Mucosa of rectum (tissue), 2 donors: ENCODE data around the gene TYK2.

ENCODE experiments used
- H3K27ac ChIP-seq, 2 donors: one replicate each; pipeline ENCODE4 v1.7.0; 2013; ENCODE audit warnings: inconsistent platforms in 2 of 2, low read depth in 2 of 2, low read length in 2 of 2
- H3K27me3 ChIP-seq, 2 donors: one replicate each; pipeline ENCODE4 v1.7.0; 2013; ENCODE audit warnings: low read length in 2 of 2; ENCODE audit not compliant: control insufficient read depth in 2 of 2, insufficient read depth in 2 of 2
- H3K36me3 ChIP-seq, 2 donors: one replicate each; pipeline ENCODE4 v1.7.0; 2013; ENCODE audit warnings: low read length in 2 of 2; ENCODE audit not compliant: control insufficient read depth in 2 of 2, insufficient read depth in 2 of 2
- H3K4me1 ChIP-seq, 2 donors: one replicate each; pipeline ENCODE4 v1.7.0; 2013; ENCODE audit warnings: low read length in 2 of 2, mild to moderate bottlenecking in 1 of 2; ENCODE audit not compliant: control insufficient read depth in 2 of 2, insufficient read depth in 2 of 2
- H3K4me3 ChIP-seq, 2 donors: one replicate each; pipeline ENCODE4 v1.7.0; 2013; ENCODE audit warnings: low read length in 2 of 2
- H3K9ac ChIP-seq, 2 donors: one replicate each; pipeline ENCODE4 v1.7.0; 2013; ENCODE audit warnings: low read length in 2 of 2, low read depth in 1 of 2, mild to moderate bottlenecking in 1 of 2
- H3K9me3 ChIP-seq, 2 donors: one replicate each; pipeline ENCODE4 v1.7.0; 2013; ENCODE audit warnings: low read length in 2 of 2; ENCODE audit not compliant: control insufficient read depth in 2 of 2
- donor health status: healthy.
- donor health status: Normal muscosa, but diverticular disease.

Gene TYK2

GRCh38 chr19:10380313-10381102, at the start of gene TYK2:
TSS of gene TYK2 (minus strand) at chr19:10380572. CDS start at chr19:10378406, 2,166 bp downstream.
- Histone ChIP-seq H3K4me3 (peak within 1 kb of the TSS; percentile 87 to 97), H3K9me3 (no peaks in the 10 kb centered on the region), H3K27me3 (no peaks in the 10 kb centered on the region), H3K36me3 (peaks cover 0 to 8% of the 10 kb centered on the region in 2 donors), H3K4me1 (peaks cover 10 to 12% of the 10 kb centered on the region in 2 donors), H3K27ac (peak within 1 kb of the TSS; percentile 72 to 86), H3K9ac (peak within 1 kb of the TSS; percentile 94)

DNA sequence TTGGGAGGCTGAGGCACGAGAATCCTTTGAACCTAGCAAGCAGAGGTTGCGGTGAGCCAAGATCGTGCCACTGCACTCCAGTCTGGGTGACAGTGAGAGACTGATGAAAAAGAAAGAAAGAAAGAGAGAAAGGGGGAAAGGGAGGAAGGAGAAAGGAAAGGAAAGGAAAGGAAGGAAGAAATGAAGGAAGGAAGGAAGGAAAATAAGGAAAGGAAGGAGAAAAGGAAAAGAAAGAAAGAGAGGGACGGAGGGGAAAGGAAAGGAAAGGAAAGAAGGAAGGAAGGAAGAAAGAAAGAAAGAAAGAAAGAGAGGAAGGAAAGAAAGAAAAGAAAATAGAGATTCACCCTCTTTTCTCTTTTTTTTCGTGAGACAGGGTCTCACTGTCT, 48.6 kb upstream of the TYK2 start:
- peaks cover 15 to 23% of the 10 kb centered on the region in 2 donors for H3K4me1 ChIP-seq
- H3K36me3 ChIP-seq: no peaks in the 10 kb centered on the region
- H3K27me3 ChIP-seq: peaks cover 11 to 15% of the 10 kb centered on the region in 2 donors
- H3K9me3 ChIP-seq: no peaks in the 10 kb centered on the region
- H3K9ac ChIP-seq: no peak overlapping the region
- H3K27ac ChIP-seq: peak overlapping the region in 1 of 2 donors; percentile 45
- no peak overlapping the region for H3K4me3 ChIP-seq

- Histone ChIP-seq H3K4me3 (no peak overlapping the region), H3K9ac (no peak overlapping the region), H3K9me3 (no peaks in the 10 kb centered on the region), H3K27me3 (peaks cover 21 to 22% of the 10 kb centered on the region in 2 donors), H3K4me1 (peaks cover 15 to 18% of the 10 kb centered on the region in 2 donors), H3K27ac (no peak overlapping the region), H3K36me3 (no peaks in the 10 kb centered on the region)
These were observed 46.8 kb upstream of the TYK2 start for GRCh38 chr19:10427169-10427568.

GRCh38 chr19:10424011-10424637, 43.8 kb upstream of the TYK2 start:
- no peaks in the 10 kb centered on the region for H3K9me3 ChIP-seq
- H3K36me3 ChIP-seq: no peaks in the 10 kb centered on the region
- peaks cover 45 to 46% of the 10 kb centered on the region in 2 donors for H3K27me3 ChIP-seq
- peak overlapping the region; percentile 25 to 61 for H3K4me3 ChIP-seq
- H3K9ac ChIP-seq: peak overlapping the region in 1 of 2 donors; percentile 39
- peak overlapping the region in 1 of 2 donors; percentile 56 for H3K27ac ChIP-seq
- H3K4me1 ChIP-seq: peaks cover 12 to 15% of the 10 kb centered on the region in 2 donors

GRCh38 chr19:10422846-10423245, 42.5 kb upstream of the TYK2 start:
- Histone ChIP-seq H3K36me3 (no peaks in the 10 kb centered on the region), H3K27me3 (peaks cover 52 to 54% of the 10 kb centered on the region in 2 donors), H3K9ac (no peak overlapping the region), H3K4me1 (peaks cover 14 to 15% of the 10 kb centered on the region in 2 donors), H3K4me3 (no peak overlapping the region), H3K27ac (no peak overlapping the region), H3K9me3 (no peaks in the 10 kb centered on the region)

DNA sequence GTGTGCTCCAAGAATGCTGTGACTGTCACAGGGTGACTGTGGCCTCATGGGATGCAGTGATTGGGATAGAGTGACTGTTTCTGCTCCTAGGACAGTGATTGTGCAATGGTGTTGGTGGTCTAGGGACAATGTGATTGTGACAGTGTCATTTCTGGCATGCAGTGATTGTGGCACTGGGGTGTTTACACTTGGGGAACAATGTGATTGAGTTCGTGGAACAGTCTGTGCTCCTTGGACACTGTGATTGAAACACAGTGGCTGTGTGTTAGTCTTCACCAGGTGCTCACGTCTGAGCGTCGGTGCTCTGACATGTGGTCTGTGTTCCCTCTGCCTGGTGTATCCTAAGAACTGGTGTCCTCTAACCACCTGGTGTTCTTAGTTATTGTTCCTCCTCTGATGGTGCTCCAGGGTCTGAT, 41.7 kb upstream of the TYK2 start:
- Histone ChIP-seq H3K36me3 (no peaks in the 10 kb centered on the region), H3K9me3 (no peaks in the 10 kb centered on the region), H3K27me3 (peaks cover 55 to 62% of the 10 kb centered on the region in 2 donors), H3K27ac (no peak overlapping the region), H3K9ac (no peak overlapping the region), H3K4me1 (peaks cover 14 to 15% of the 10 kb centered on the region in 2 donors), H3K4me3 (no peak overlapping the region)

DNA sequence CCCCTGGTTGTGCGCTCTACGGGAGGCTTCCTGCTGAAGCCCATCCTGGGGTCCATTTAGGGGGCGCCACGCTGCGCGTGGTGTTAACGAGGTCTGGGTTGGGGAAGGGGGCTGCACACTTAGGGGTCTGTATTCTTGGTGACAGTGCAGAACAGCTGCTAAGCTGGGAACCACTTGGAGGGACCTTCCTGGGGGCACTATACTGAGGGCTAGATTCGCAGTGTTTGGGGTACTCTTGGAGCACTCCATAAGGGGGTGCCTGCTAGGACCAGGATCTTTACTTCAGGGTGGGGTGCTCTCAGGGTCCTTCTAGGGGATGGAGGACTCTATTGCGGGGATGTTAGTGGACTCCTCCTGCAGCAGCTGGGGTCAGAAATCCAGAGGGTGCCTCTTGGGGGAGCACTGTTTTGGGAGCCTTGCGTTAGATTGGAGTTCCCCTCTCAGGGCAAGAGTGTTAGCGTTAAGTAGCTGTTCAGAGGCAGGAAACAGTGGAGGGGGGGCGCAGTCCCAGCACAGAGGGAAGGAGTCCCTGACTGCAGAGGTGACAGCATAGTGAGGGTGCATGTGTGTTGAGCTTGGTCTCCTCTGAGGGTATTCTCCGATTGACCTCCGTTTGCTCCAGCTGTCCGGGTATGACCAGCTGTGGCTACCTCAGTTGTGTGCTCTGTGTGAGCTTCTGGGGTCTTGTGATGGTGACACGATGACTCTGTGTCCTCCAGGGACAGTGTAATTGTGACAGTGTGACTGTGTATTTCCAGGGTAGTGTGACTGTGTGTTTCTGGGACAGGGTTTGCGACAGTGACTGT, 41.1 kb upstream of the TYK2 start:
- H3K4me3 ChIP-seq: no peak overlapping the region
- H3K9ac ChIP-seq: no peak overlapping the region
- peaks cover 56 to 65% of the 10 kb centered on the region in 2 donors for H3K27me3 ChIP-seq
- no peaks in the 10 kb centered on the region for H3K36me3 ChIP-seq
- H3K27ac ChIP-seq: no peak overlapping the region
- peaks cover 16 to 19% of the 10 kb centered on the region in 2 donors for H3K4me1 ChIP-seq
- H3K9me3 ChIP-seq: no peaks in the 10 kb centered on the region

DNA sequence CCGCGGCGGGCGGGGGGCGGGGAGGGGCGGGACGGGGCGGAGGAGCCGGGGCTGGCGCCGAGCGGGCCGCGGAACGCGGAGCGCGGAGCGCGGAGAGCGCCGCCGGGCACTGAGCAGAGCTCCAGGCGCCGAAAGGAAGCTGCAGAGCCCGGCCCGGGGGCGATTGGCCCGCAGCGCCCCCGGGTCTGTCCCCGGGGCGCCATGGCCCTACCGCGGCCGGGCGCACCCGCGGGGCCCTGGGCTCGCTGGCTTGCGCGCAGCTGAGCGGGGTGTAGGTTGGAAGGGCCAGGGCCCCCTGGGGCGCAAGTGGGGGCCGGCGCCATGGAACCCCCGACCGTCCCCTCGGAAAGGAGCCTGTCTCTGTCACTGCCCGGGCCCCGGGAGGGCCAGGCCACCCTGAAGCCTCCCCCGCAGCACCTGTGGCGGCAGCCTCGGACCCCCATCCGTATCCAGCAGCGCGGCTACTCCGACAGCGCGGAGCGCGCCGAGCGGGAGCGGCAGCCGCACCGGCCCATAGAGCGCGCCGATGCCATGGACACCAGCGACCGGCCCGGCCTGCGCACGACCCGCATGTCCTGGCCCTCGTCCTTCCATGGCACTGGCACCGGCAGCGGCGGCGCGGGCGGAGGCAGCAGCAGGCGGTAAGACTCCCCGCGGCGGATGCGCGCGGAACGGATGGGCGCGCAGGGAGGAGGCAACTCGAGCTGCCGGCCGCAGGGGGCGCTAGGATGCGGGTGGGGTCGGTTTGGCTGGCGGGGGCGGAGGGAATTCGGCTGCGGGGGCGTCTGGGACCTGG, 40.3 kb upstream of the TYK2 start, which contains the start of gene PDE4A:
PDE4A (plus strand) TSS at position 95 of the 796 bp plus-strand sequence; CDS start at position 322, 227 bp downstream.
- peaks cover 53 to 69% of the 10 kb centered on the region in 2 donors for H3K27me3 ChIP-seq
- peaks cover 16 to 22% of the 10 kb centered on the region in 2 donors for H3K4me1 ChIP-seq
- H3K36me3 ChIP-seq: no peaks in the 10 kb centered on the region
- H3K4me3 ChIP-seq: peak within 1 kb of the TSS in 1 of 2 donors; percentile 31
- no peaks in the 10 kb centered on the region for H3K9me3 ChIP-seq
- H3K27ac ChIP-seq: no peak within 1 kb of the TSS
- H3K9ac ChIP-seq: no peak within 1 kb of the TSS

DNA sequence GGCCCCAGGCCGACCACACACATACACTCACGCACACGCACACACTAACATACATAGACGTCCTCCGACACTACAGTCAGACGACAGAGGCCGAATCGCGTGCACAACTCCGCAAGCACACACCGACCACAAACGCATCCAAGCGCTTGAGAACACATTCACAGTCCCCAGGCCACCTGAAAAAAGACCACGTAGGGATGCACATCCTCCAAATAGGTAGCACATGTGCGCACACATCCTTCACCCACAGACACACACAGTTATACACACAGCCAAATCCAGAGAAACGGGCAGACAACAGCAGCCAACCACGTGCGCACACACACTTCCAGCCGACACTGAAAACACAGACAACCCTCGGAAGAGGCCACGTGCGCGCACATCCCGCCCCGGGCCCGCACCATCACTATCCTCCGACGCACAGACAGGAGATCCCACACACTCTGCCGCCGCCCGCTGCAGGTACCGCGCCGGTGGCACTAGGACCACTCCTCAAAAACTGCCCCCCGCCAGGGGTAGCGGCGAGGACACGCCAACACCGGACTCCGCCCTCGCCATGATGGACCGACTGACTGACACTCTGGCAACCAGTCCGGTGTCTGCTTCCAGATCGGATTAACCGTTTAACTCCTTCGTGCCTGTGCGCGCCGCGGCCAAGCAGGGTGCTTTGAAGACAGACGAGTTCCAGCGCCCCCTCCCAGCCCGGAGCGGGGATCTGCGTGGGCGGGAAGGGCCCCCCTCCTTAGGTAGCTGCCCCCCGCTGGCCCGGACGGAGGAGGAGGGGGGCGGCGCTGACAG, 39.5 kb upstream of the TYK2 start:
- Histone ChIP-seq H3K4me1 (peaks cover 16 to 21% of the 10 kb centered on the region in 2 donors), H3K27ac (no peak overlapping the region), H3K4me3 (peak overlapping the region in 1 of 2 donors; percentile 31), H3K36me3 (no peaks in the 10 kb centered on the region), H3K9me3 (no peaks in the 10 kb centered on the region), H3K27me3 (peaks cover 51 to 64% of the 10 kb centered on the region in 2 donors), H3K9ac (no peak overlapping the region)
